Stimulated activated CD4-positive, alpha-beta T cell treated with anti-CD3 and anti-CD28 coated beads, Interleukin-2, amount 100 ng/mL, for 48 hours (primary cell): ENCODE results near the gene PHF12.
"Not testable (repeated sequence)": the region's sequence is repeated elsewhere in the genome, so short reads cannot be mapped to it uniquely, and the experiment has no call there.

Experiments used
- DNase-seq, 2 donors: peaks; one replicate each; pipeline ENCODE4 v3.0.0-alpha.2; 2020

Gene PHF12

GRCh38 chr17:28900986-28901726, 50.2 kb downstream of the PHF12 start:
- DNase-seq, result no peak

DNA sequence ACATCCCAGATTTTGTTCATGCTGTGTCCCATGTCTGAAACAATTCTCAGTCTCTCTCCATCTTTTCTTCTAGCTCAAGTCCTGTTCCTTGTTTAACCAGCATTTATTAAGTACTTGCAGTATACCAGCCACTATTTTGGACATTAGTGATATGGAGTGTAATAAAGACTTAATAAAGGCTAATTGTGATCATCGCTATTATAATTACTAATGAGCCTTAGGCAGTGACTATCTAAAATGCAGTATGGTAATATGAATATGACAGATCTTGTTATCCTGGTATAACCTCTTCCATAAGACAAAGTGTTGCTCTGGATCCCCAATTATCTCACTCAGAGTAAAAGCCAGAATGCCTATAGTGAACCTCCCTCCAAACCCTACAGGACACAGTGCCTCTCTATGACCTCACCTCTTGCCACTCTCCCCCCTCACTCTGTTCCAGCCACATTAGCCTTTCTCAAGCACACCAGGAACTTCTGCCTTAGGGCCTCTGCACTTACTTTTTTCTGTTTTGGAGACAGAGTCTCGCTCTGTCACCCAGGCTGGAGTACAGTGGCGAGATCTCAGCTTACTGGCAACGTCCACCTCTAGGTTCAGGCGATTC, 52.0 kb downstream of the PHF12 start:
- no peak for DNase-seq

DNA sequence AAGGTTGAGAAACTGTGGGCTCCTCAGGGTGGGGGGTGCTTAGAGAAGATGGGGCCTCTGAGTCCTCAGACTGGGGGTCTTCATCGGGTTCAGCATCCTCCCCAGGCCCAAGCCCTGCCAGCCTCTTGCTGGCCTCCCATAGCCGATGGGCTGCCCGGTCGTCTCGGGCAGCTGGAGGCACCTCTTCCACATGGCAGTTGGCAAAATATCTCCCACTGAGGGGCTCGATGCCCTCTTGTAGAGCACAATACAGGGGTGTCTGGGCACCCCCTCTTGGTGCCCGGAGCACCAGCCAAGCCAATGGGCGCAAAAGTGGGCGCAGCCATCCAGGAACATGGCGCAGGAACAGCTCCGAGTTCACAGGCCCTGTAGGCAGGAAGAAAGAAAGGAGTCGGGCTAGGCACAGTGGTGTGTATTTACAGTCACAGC, 52.8 kb downstream of the PHF12 start:
- DNase-seq, result no peak

- DNase-seq, result peak in 1 of 2 donors; percentile 34
These were observed 53.4 kb downstream of the PHF12 start for GRCh38 chr17:28897769-28898526.

GRCh38 chr17:28896884-28897768, 54.2 kb downstream of the PHF12 start, which contains the start of gene FLOT2:
Gene FLOT2 (minus strand): TSS chr17:28897733. CDS start chr17:28897574, 159 bp downstream.
- DNase-seq, result peak; percentile 49 to 50

GRCh38 chr17:28896491-28896883, 54.8 kb downstream of the PHF12 start:
- DNase-seq, result no peak

DNA sequence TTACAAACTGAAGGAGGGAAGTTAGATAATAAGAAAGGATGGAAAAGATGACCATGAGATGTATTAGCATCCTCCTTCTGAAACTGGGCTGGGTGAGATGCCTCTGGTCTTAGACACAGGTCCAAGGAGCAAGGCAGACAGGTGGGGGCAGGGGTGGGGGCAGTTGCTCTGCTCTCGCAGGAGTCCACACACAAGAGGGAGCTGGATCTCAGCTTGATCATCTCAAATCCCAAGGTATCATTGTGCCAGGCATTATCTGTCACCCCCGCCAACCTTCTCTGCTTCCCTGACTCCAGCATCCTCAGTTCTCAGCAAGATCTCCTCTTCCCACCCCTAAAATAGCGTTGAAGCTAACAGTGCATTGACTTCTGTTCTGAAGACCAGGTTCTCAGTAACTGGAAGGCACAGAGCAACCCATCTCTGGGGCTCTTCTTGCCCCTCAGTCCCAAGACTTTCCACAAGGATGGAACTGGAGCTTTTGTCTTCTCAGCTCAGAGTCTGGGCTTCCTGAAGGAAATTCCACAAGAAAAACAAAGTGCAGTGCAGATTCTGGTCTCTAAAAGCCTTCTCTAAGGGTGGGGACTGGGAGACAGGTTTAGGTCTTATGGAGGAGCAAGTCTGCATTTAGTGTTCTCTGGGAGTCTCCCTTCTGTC, 55.4 kb downstream of the PHF12 start:
- no peak for DNase-seq

- not testable (repeated sequence) for DNase-seq
These were observed 57.8 kb downstream of the PHF12 start for GRCh38 chr17:28893248-28894183.

DNA sequence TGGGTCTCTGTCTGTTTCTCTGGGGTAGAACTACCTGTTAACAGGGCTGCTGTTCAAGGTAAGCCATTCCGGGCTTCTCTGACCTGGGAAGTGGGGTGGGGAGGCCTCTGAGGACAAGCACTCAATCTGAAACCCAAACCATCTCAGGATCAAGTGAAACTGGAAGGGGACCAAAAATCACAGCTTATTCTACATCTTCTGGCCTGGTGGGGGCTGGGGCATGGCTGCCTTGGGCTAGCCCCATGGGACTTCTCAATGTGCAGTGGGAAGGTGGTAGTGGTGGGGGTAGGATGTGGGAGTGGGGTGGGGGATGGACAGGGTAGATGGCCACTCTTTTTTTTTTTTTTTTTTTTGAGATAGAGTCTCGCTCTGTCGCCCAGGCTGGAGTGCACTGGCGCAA, 59.3 kb downstream of the PHF12 start:
- DNase-seq, result no peak

DNA sequence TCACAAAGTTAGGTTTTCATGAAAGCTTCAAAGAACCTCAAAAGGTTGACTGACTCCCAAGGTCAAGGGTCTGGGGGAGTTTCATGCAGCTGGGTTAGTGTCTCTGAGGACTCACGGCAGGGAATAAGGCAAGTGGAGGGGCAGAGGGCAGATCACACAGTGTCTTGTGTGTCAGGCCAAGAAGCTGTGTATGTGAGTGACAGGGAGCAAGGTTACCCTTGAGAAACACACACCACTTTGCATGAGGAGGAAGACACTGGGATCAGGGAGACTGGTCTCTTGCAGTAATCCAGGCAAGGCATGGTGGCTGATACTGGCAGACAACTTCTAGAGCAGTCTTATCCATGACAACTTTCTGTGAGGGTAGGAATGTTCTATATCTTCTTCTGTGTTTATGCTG, 60.1 kb downstream of the PHF12 start:
- DNase-seq, result no peak

DNA sequence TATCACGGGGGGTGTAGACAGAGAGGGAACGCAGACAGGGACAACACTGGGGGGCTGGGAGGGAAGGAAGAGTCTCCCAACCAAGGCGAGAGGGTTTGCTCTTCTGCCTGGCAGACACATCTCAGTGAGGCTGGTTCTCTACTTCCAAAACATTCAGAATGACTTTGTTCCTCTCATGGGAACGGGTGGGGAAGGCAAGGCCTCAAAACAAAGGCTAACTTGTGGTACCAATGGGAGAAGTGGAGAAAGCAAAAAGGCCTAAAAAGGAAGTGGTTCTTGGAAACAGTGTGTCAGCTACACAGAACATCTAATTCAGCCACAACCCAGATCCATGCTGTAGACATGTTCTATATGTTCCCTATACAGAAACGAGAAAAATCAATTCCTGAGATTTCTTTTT, 61.3 kb downstream of the PHF12 start:
- no peak for DNase-seq

- no peak for DNase-seq
These were observed 62.5 kb downstream of the PHF12 start for GRCh38 chr17:28888832-28889231.

DNA sequence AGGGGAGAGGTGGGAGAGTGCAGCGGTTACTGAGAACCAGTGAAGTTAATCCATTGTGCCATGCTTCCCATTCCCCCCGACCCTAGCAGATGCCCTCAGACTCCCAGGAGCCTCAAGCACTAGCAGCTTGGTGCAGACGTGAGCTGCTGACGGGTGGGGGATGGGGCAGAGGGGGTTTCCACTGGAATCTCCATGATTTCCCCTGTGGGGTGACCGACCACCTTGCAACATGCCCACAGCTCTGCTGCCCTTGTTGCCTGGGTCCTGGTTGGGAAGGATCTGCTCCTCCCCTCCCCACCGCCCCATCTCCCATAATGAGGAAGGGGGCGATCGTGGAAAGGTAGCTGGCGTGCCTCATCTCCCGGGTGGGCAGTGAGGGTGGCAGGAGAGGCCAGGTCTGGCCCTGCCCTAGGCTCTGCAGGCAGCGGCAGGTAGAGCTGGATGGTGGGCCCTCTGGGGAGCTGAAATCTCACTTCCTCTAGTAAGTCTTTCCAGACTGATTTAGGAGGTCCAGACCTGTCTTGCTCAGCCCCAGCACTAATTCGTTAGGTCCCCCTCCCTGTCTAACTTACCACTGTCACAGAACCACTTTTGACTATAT, 63.3 kb downstream of the PHF12 start:
- no peak for DNase-seq

DNA sequence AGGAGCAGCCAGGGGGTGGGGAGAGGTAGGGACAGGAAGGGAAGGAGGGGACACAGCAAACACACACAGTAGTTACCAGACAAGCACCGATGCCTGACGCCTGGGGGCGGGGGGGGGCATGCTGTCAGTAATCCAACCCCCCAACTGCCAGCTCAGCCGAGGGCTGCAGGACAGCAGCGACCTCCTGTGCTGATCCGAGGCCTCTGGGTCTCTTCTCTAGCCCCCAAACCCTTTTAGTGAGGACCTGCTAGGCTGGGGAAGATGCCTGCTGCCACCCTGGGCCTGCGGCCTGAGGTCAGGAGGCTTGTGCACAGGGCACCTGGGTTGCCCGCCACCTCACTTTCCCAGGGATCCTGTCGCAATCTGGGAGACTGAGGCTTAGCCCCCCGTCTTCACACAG, 65.4 kb downstream of the PHF12 start:
- no peak for DNase-seq

GRCh38 chr17:28885363-28885762, 66.0 kb downstream of the PHF12 start:
- DNase-seq, result no peak

- DNase-seq, result no peak
These were observed 67.2 kb downstream of the PHF12 start for GRCh38 chr17:28883967-28884702.

- no peak for DNase-seq
These were observed 69.0 kb downstream of the PHF12 start for GRCh38 chr17:28882154-28882895.

DNA sequence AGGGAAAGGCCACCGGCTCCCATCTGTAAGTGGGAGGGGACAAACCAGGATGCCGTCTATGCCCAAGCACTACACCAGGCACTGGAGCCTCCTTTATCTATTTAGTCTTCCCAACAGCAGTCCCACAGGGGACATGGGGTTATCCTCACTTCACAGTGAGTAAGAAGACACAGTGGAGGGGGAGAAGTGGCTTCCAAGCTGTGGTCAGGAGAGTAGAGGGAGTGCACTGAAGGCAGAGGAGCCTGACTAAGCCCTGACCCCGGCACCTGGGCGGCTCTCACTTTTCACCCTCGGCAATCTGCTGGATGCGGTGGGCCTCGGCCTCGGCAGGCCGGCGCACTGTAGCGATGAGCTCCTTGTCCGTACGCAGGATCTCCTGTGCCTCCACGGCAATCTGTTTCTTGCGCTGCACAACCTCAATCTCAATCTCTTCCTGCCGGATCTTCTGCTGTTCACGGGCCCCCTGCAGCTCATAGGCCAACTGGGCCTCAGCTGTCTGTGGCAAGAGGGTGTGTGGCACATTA, 69.7 kb downstream of the PHF12 start:
- no peak for DNase-seq

- DNase-seq, result no peak
These were observed 70.8 kb downstream of the PHF12 start for GRCh38 chr17:28880572-28880945.
